ENCODE measurements around the gene ERGIC1. TPM values are rescaled to one million over a fixed set of nuclear protein-coding genes. Genes with fewer than 3 reads are reported as not detected.

ERGIC1 gene
- total and polyA plus RNA-seq, 2 of the 8 experiments (the other 6 are each of a cell fraction or from before 2014, with no cell fraction given): 95.3 to 106 TPM

GRCh38 chr5:172919525-172920446 is 85.7 kb downstream of the ERGIC1 start (continued):
- TF ChIP-seq RNF2 (IDR thresholded peaks at IDR 0.05; ENCODE audit: borderline replicate concordance, low read depth, low read length, missing control alignments, poor library complexity, severe bottlenecking): no peak
- no peak for TF ChIP-seq TEAD4 (IDR thresholded peaks at IDR 0.05; ENCODE audit: low read depth, low read length)
- TF ChIP-seq HDAC2 (IDR thresholded peaks at IDR 0.05; ENCODE audit: borderline replicate concordance in 1 of 2, low read depth in 2 of 2, low read length in 2 of 2): no peak
- no peak for TF ChIP-seq TCF12 (IDR thresholded peaks at IDR 0.05; ENCODE audit: low read depth, low read length)
- no peak for TF ChIP-seq SIN3A (conservative IDR thresholded peaks at IDR 0.05 in 1 of 2, IDR thresholded peaks at IDR 0.05 in 1 of 2; ENCODE audit: low read depth in 1 of 2, low read length in 2 of 2)
- TF ChIP-seq MAFK (IDR thresholded peaks at IDR 0.05; ENCODE audit: low read depth, low read length): no peak
- TF ChIP-seq CEBPB (IDR thresholded peaks at IDR 0.05; ENCODE audit: low read depth, low read length): no peak
- TF ChIP-seq SP2 (IDR thresholded peaks at IDR 0.05; ENCODE audit: low read length): no peak
- TF ChIP-seq RFX5 (IDR thresholded peaks at IDR 0.05; ENCODE audit: borderline replicate concordance, low read depth, low read length): no peak
- TF ChIP-seq USF2 (IDR thresholded peaks at IDR 0.05; ENCODE audit: low read length): no peak
- TF ChIP-seq TAF1 (IDR thresholded peaks at IDR 0.05; ENCODE audit: low read depth, low read length): no peak
